HG03066 (cell line): ENCODE results near the gene LSS.
"Not testable (repeated sequence)": the region's sequence is repeated elsewhere in the genome, so short reads cannot be mapped to it uniquely, and the experiment has no call there.

Experiments
- ATAC-seq: cut with Tn5 transposase; IDR thresholded peaks from one replicate; pipeline ENCODE4 v1.9.1; 2021; ENCODE audit warnings: low read depth; ENCODE audit not compliant: unreplicated experiment

The LSS gene

DNA sequence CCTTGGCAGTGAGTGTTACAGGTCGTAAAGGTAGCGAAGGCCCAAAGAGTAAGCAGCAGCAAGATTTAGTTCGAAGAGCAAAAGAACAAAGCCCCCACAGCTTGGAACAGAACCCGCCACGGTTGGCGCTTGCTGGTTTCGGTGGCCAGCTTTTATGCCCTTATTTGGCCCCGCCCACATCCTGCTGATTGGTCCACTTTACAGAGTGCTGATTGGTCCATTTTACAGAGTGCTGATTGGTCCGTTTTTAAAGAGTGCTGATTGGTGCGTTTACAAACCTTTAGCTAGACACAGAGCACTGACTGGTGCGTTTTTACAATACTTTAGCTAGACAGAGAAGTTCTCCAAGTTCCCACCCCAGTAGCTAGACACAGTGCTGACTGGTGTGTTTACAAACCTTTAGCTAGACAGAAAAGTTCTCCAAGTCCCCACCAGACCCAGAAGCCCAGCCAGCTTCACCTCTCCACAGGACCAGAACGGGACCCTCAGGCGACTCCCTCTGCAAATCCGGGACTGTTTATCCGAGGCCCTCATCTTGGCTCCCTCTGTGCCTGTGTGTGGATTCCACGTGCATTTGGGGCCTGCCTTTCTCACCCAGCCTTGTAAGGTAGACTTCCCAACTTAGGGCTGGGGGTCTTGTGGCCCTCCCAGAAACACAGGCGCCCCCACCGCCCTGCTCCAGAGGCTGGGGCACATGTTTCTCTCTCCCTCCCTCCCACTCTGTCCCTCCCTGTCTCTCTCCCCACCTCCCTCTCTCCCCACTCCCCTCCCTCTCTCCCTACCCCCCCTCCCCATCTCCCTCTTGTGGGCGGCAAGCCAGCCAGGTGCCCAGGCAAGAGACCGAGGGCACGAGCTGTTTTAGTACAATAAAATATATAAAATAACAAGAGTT is 85.7 kb downstream of the LSS start:
- no peak for ATAC-seq

DNA sequence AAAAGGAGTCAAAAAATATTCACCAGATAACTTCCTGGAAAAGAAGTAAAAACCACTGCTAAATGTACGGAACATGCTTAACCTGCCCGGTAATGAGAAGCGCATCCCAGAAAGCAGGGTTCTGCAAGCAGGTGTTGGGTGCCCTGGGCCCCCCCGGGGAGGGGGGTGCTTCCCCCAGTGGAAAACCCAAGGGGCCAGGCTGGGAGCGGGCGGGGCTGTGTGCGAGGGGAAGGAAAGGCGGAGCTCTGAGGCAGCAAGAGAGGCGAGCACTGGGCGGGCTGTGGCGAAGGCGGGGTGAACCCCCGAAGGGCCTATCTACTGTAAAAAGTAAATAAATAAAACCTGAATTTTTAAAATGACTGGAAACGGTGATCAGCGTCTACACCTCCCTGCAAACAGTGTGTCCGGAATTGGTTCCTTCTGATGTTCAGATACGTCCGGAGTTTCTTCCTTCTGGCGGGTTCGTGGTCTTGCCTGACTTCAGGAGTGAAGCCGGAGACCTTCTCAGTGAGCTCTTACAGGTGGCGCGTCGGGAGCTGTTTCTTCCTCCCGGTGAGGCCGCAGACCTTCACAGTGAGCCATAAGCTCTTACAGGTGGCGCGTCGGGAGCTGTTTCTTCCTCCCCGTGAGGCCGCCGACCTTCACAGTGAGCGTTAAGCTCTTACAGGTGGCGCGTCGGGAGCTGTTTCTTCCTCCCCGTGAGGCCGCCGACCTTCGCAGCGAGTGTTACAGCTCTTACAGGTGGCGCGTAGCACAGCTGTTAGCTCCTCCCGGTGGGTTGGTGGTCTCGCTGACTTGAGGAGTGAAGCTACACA is 86.6 kb downstream of the LSS start:
- no peak for ATAC-seq

DNA sequence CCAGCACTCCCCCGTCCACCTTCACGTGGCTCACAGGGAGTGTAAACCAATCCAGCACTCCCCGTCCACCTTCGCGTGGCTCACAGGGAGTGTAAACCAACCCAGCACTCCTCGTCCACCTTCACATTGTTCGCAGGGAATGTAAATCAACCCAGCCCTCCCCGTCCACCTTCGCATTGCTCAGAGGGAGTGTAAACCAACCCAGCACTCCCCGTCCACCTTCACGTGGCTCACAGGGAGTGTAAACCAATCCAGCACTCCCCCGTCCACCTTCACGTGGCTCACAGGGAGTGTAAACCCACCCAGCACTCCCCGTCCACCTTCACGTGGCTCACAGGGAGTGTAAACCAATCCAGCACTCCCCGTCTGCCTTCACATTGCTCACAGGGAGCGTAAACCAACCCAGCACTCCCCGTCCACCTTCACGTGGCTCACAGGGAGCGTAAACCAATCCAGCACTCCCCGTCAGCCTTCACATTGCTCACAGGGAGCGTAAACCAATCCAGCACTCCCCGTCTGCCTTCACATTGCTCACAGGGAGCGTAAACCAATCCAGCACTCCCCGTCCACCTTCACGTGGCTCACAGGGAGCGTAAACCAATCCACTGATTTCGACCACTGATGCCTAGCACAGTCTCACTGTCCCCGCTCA is 88.1 kb downstream of the LSS start:
- ATAC-seq: not testable (repeated sequence)

DNA sequence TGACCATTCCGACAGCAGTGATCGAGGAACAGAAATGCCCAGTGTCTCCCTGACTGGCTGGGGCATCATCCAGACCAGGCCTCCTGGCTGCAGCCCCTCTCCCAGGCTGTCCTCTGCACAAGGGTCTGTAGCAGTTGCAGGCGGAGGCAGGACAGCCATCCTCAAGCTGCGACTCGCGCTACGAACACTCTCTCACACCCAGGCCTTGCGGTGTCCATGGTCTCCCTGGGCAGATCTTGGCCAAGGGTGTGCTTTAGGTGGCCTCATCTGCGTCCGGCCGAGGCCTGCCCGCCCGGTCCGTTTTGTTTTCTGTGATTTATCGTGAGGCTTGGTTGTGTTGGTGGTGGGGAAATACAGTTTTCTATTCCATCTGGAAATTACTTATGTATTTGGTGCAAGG is 88.9 kb downstream of the LSS start:
- no peak for ATAC-seq

DNA sequence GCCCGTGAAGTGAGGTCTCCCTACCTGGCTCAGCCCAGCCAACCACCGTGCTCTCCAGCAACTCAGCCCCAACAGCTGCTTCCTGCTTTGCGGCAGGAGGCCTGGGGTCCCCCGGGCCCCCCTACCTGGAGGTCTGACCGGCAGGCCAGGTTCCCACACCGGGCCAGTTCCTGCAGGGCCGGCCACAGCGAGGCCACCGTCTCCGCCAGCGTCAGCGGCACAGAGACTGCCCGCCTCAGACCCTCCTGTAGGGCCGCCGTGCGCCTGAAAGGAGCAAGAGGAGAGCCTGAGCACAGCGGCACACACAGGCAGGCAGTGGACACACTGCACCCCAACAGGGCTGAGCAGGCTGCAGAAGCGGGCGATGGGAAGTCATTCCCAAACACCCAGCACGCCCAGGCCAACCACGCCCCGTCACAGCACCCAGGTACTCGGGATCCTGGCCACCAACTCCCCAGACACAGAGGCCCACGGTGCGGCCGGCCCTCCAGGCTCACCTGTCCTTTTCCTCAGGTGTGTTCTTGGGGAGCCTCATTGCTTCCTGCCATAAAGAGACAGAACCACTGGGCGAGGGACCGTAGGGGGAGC is 90.1 kb downstream of the LSS start:
- ATAC-seq: no peak
